H1 (cell line): ENCODE results near the gene ARPC4. TPM values are rescaled to one million over a fixed set of nuclear protein-coding genes. Genes with fewer than 3 reads are reported as not detected.

Source experiments
- CTCF ChIA-PET: fragments of 300-600 bp; sonication (Branson Sonifier 250); formaldehyde crosslinking; loops from one replicate; lab custom pipeline; 2021; ENCODE audit not compliant: partially characterized antibody; lab: Charles Lee
- POLR2A ChIA-PET: fragments of 300-600 bp; sonication (Branson Sonifier 250); formaldehyde crosslinking; loops from one replicate; lab custom pipeline; 2021; ENCODE audit warnings: inconsistent platforms; ENCODE audit not compliant: partially characterized antibody; lab: Charles Lee
- DNase-seq, 2 experiments: peaks; one replicate each; pipeline versions ENCODE4 v3.0.0 to v3.0.0-alpha.2; 2010 to 2022; ENCODE audit warnings: low spot score in 2 of 2, low read depth in 1 of 2, mixed read lengths in 1 of 2
- FAIRE-seq: peaks from 2 replicates; lab custom pipeline; 2011; peaks lifted over from hg19 to GRCh38; lab: Jason Lieb, UNC
- H2AFZ ChIP-seq: 2 replicates; pipeline ENCODE4 v1.8.1; 2012; ENCODE audit warnings: low read length, inconsistent platforms
- H2AK5ac ChIP-seq: 2 replicates; pipeline ENCODE4 v1.6.1; 2013; ENCODE audit warnings: low read depth, low read length
- H2BK120ac ChIP-seq: replicated peaks from 2 replicates; pipeline ENCODE3; 2013; ENCODE audit warnings: low read depth, low read length, inconsistent platforms
- H2BK12ac ChIP-seq: 2 replicates; pipeline ENCODE4 v1.6.1; 2013; ENCODE audit warnings: low read depth, low read length
- H2BK15ac ChIP-seq: 2 replicates; pipeline ENCODE4 v1.6.1; 2013; ENCODE audit warnings: low read length
- H2BK20ac ChIP-seq: 2 replicates; pipeline ENCODE4 v1.6.1; 2013; ENCODE audit warnings: low read length
- H2BK5ac ChIP-seq: 2 replicates; pipeline ENCODE4 v1.6.1; 2013; ENCODE audit warnings: low read depth, low read length
- H3K14ac ChIP-seq: 2 replicates; pipeline ENCODE4 v1.6.1; 2013; ENCODE audit warnings: inconsistent platforms; ENCODE audit not compliant: insufficient read length
- H3K18ac ChIP-seq: 2 replicates; pipeline ENCODE4 v1.6.1; 2013; ENCODE audit warnings: low read length; ENCODE audit errors: extremely low read depth
- H3K23ac ChIP-seq: 2 replicates; pipeline ENCODE4 v1.6.1; 2013; ENCODE audit warnings: inconsistent platforms; ENCODE audit not compliant: insufficient read length
- H3K23me2 ChIP-seq: 2 replicates; pipeline ENCODE4 v1.6.1; 2013; ENCODE audit warnings: low read depth, low read length
- H3K27ac ChIP-seq: 2 replicates; pipeline ENCODE4 v1.6.1; 2011; ENCODE audit warnings: low read depth, low read length, inconsistent platforms
- H3K27me3 ChIP-seq, 4 experiments: replicated peaks in 1 of 4; 1 replicate in 1 of 4; 2 replicates in 3 of 4; pipeline versions ENCODE4 v1.6.1 to v1.8.1; 2011 to 2013; ENCODE audit warnings: low read length in 3 of 4, mild to moderate bottlenecking in 3 of 4, inconsistent platforms in 2 of 4, mixed read lengths in 2 of 4, moderate library complexity in 1 of 4; ENCODE audit not compliant: control insufficient read depth in 3 of 4, insufficient read depth in 3 of 4; ENCODE audit errors: extremely low read depth in 1 of 4
- H3K36me3 ChIP-seq, 4 experiments: 2 replicates each; pipeline versions ENCODE4 v1.6.1 to v1.8.1; 2011 to 2013; ENCODE audit warnings: mild to moderate bottlenecking in 4 of 4, low read length in 3 of 4, moderate library complexity in 2 of 4, control low read depth in 1 of 4, inconsistent platforms in 1 of 4; ENCODE audit not compliant: insufficient read depth in 4 of 4, control insufficient read depth in 2 of 4
- H3K4ac ChIP-seq: replicated peaks from 2 replicates; pipeline ENCODE3; 2013; ENCODE audit warnings: low read length, low read depth, mixed read lengths, inconsistent platforms; ENCODE audit not compliant: insufficient read length
- H3K4me1 ChIP-seq, 4 experiments: replicated peaks in 1 of 4; 1 replicate in 1 of 4; 2 replicates in 3 of 4; pipeline versions ENCODE4 v1.6.1 to v1.8.1; 2011 to 2013; ENCODE audit warnings: low read length in 3 of 4, inconsistent platforms in 2 of 4, mixed read lengths in 1 of 4; ENCODE audit not compliant: insufficient read depth in 4 of 4, control insufficient read depth in 3 of 4
- H3K4me2 ChIP-seq, 2 experiments: 2 replicates each; pipeline versions ENCODE4 v1.6.1 to v1.8.1; 2011 to 2013; ENCODE audit warnings: low read depth in 2 of 2, low read length in 2 of 2, control low read depth in 1 of 2, inconsistent platforms in 1 of 2, mild to moderate bottlenecking in 1 of 2; ENCODE audit not compliant: insufficient read depth in 1 of 2
- H3K4me3 ChIP-seq, 4 experiments: fragments of 200-600, 300-600 bp in 1 of 4; sonication (generic), shearing (Covaris generic), sonication (Bioruptor Twin) in 1 of 4; 2 replicates each; pipeline versions ENCODE4 v1.5.1 to v1.8.1; 2011 to 2016; ENCODE audit warnings: low read length in 4 of 4, low read depth in 3 of 4, control low read depth in 2 of 4, inconsistent platforms in 2 of 4, mild to moderate bottlenecking in 2 of 4, mixed read lengths in 1 of 4, moderate library complexity in 1 of 4; ENCODE audit not compliant: insufficient read depth in 2 of 4; ENCODE audit errors: extremely low read depth in 1 of 4
- H3K56ac ChIP-seq: replicated peaks from 2 replicates; pipeline ENCODE3; 2013; ENCODE audit warnings: low read depth, mild to moderate bottlenecking, mixed read lengths, low read length, inconsistent platforms; ENCODE audit not compliant: insufficient read length
- H3K79me1 ChIP-seq: 2 replicates; pipeline ENCODE4 v1.6.1; 2013; ENCODE audit warnings: low read depth, low read length, control low read depth
- H3K79me2 ChIP-seq, 2 experiments: 2 replicates each; pipeline versions ENCODE4 v1.6.1 to v1.8.1; 2012 to 2013; ENCODE audit warnings: low read length in 2 of 2, mild to moderate bottlenecking in 2 of 2, inconsistent platforms in 1 of 2; ENCODE audit not compliant: insufficient read depth in 2 of 2, control insufficient read depth in 1 of 2
- H3K9ac ChIP-seq, 4 experiments: replicated peaks in 1 of 4; 1 replicate in 1 of 4; 2 replicates in 3 of 4; pipeline versions ENCODE4 v1.6.1 to v1.8.1; 2011 to 2013; ENCODE audit warnings: low read depth in 3 of 4, low read length in 3 of 4, control low read depth in 2 of 4, mild to moderate bottlenecking in 2 of 4, moderate library complexity in 2 of 4, inconsistent platforms in 1 of 4; ENCODE audit errors: extremely low read depth in 1 of 4
- H3K9me3 ChIP-seq, 2 experiments: 2 replicates each; pipeline versions ENCODE4 v1.6.1 to v1.8.1; 2012 to 2013; ENCODE audit warnings: mild to moderate bottlenecking in 2 of 2, moderate library complexity in 2 of 2, control low read depth in 1 of 2, inconsistent platforms in 1 of 2, low read depth in 1 of 2, low read length in 1 of 2, mixed read lengths in 1 of 2; ENCODE audit not compliant: insufficient read depth in 2 of 2
- H4K20me1 ChIP-seq, 2 experiments: replicated peaks in 1 of 2; 2 replicates each; pipeline versions ENCODE3 to v1.8.1; 2011 to 2013; ENCODE audit warnings: inconsistent platforms in 2 of 2, low read length in 2 of 2, mild to moderate bottlenecking in 1 of 2; ENCODE audit not compliant: insufficient read depth in 2 of 2, control insufficient read depth in 1 of 2
- H4K5ac ChIP-seq: 2 replicates; pipeline ENCODE4 v1.6.1; 2013; ENCODE audit warnings: low read length, low read depth, mixed read lengths, inconsistent platforms; ENCODE audit not compliant: insufficient read length
- H4K8ac ChIP-seq: 2 replicates; pipeline ENCODE4 v1.8.0; 2013; ENCODE audit warnings: mild to moderate bottlenecking, moderate library complexity, low read length, inconsistent platforms; ENCODE audit not compliant: insufficient read depth; ENCODE audit errors: extremely low read depth
- H4K91ac ChIP-seq: replicated peaks from 2 replicates; pipeline ENCODE3; 2013; ENCODE audit warnings: low read length, mixed read lengths, inconsistent platforms; ENCODE audit not compliant: insufficient read length
- ATF2 ChIP-seq: IDR thresholded peaks from 2 replicates; pipeline ENCODE4 v1.6.1; 2012; ENCODE audit warnings: low read length, inconsistent platforms
- CHD1 ChIP-seq: IDR thresholded peaks from 2 replicates; pipeline ENCODE4 v1.6.1; 2012; ENCODE audit warnings: low read depth, low read length, improper control_type of control experiment
- CHD2 ChIP-seq: IDR thresholded peaks from 2 replicates; pipeline ENCODE4 v1.6.1; 2012; ENCODE audit warnings: low read length, improper control_type of control experiment
- MAFK ChIP-seq: IDR thresholded peaks from 2 replicates; pipeline ENCODE4 v1.6.1; 2012; ENCODE audit warnings: low read depth, mild to moderate bottlenecking, improper control_type of control experiment, low read length
- NANOG ChIP-seq: IDR thresholded peaks from 2 replicates; pipeline ENCODE4 v1.6.1; 2011; ENCODE audit warnings: low read length, low read depth, mild to moderate bottlenecking, inconsistent platforms; ENCODE audit not compliant: insufficient read depth, poor library complexity, severe bottlenecking
- SIX5 ChIP-seq: IDR thresholded peaks from 2 replicates; pipeline ENCODE4 v1.6.1; 2011; ENCODE audit warnings: mild to moderate bottlenecking, low read depth, low read length
- TAF1 ChIP-seq: IDR thresholded peaks from 2 replicates; pipeline ENCODE4 v1.6.1; 2011; ENCODE audit warnings: mild to moderate bottlenecking, low read depth, low read length
- WGBS, 2 experiments: shearing (Covaris generic) in 1 of 2; methylation state at CpG; one replicate each; pipeline versions ENCODE4 v1.1.6 to v1.1.7; 2013 to 2015; ENCODE audit warnings: low lambda C conversion rate in 2 of 2, mixed read lengths in 2 of 2, inconsistent platforms in 1 of 2, low coverage in 1 of 2, missing lambda C conversion rate in 1 of 2; ENCODE audit not compliant: insufficient replicate concordance in 2 of 2, insufficient coverage in 1 of 2, insufficient read length in 1 of 2; ENCODE audit errors: extremely low coverage in 1 of 2, missing lambda C conversion rate in 1 of 2; 5-methylcytosine and 5-hydroxymethylcytosine counted together
- polyA plus RNA-seq, 7 experiments: library from polyadenylated mRNA; depleted of rRNA in 3 of 7; stranded (reverse) in 5 of 7; unstranded in 2 of 7; fragments of >200 nt in 5 of 7; fragments of 200-250 nt in 2 of 7; gene quantifications; 1 replicate in 5 of 7; 2 replicates in 1 of 7; 4 replicates in 1 of 7; pipeline versions ENCODE4 v1.2.1 to v1.2.3, GENCODE V29; 2011 to 2013; ENCODE audit warnings: missing spikeins in 2 of 7, mixed read lengths in 2 of 7
- total RNA-seq: library from RNA; stranded (reverse); fragmentation: NEBNext Ultra II Directional; extraction: Animal tissue kit (Norgen Biotek cat#: 25700); gene quantifications from 2 replicates; pipeline ENCODE4 v1.2.1, GENCODE V29; 2021

Gene ARPC4
- total and polyA plus RNA-seq, 2 of the 8 experiments (the other 6 are each of a cell fraction or from before 2014, with no cell fraction given), result 138 to 154 TPM

DNA sequence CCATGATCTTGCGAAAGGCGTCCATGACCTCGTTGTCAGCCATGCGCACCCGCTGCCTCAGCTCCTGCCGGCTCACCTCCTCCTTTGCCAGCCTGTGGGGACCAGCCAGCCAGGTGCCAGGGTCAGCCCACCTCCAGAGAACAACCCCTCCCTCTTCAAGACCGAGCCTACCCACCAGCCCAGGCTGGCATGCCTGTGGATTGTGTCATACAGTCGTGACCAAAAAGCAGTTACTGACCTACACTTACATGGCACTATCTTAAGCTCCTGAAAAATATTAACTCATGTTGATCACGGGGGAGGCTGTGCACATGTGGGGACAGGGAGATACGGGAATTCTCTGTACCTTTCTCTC is 12.4 kb upstream of the ARPC4 start:
- WGBS, 2 experiments, result 95% methylated on average over 10 of the region's 10 CpGs; no CpG with 5 or more reads in 1 of the 2 experiments
- H3K4me2 ChIP-seq, result no peak overlapping the region
- ChIA-PET CTCF (interaction anchor here (1.4 to 3.9 kb wide), 2 partner anchors 11 to 24 kb away, joined by 4 to 11 read pairs; no protein-coding TSS in a partner anchor), POLR2A (interaction anchor here (0.7 to 2.3 kb wide), 5 partner anchors 9 to 510 kb away, joined by 3 to 7 read pairs (median 3); no protein-coding TSS in a partner anchor)
- no peak overlapping the region for H2BK12ac ChIP-seq
- no peak overlapping the region for H2AK5ac ChIP-seq
- H3K79me2 ChIP-seq, result no peaks in the 10 kb centered on the region
- H2AFZ ChIP-seq, result no peak overlapping the region
- no peaks in the 10 kb centered on the region; the same call in 1 of the 2 replicates for H3K23me2 ChIP-seq
- H3K14ac ChIP-seq, result no peak overlapping the region
- no peak overlapping the region for H3K27ac ChIP-seq
- H3K36me3 ChIP-seq, result peaks cover 4 to 31% (median 21%) of the 10 kb centered on the region in 4 experiments
- no peaks in the 10 kb centered on the region for H3K79me1 ChIP-seq
- no peak overlapping the region for H3K56ac ChIP-seq
- no peak overlapping the region for H2BK5ac ChIP-seq
- no peak overlapping the region for H2BK20ac ChIP-seq
- H4K20me1 ChIP-seq, result no peaks in the 10 kb centered on the region
- no peaks in the 10 kb centered on the region for H3K4me1 ChIP-seq
- no peak overlapping the region for H2BK120ac ChIP-seq
- H3K23ac ChIP-seq, result no peak overlapping the region
- no peak overlapping the region for H3K4ac ChIP-seq
- no peak overlapping the region for H3K4me3 ChIP-seq
- no peaks in the 10 kb centered on the region for H3K9me3 ChIP-seq
- H3K9ac ChIP-seq, result no peak overlapping the region
- H4K91ac ChIP-seq, result no peak overlapping the region
- TF ChIP-seq ATF2, result no peak
- TF ChIP-seq CHD2, result no peak
- TF ChIP-seq CHD1, result no peak
- TF ChIP-seq MAFK, result no peak
- TF ChIP-seq TAF1, result no peak
- TF ChIP-seq SIX5, result no peak
- TF ChIP-seq NANOG, result no peak
- H4K8ac ChIP-seq, result no peak overlapping the region
- no peak overlapping the region for H4K5ac ChIP-seq
- no peak for FAIRE-seq
- H3K18ac ChIP-seq, result no peak overlapping the region
- DNase-seq, result no peak
- no peak overlapping the region for H2BK15ac ChIP-seq
- peaks cover 0 to 3% (median 0%) of the 10 kb centered on the region in 4 experiments; a peak in 1 of 7 replicates for H3K27me3 ChIP-seq
